ENCODE data around the gene TMEM169. TPM values are rescaled to one million over a fixed set of nuclear protein-coding genes. Genes with fewer than 3 reads are reported as not detected.

The TMEM169 gene
- total and polyA plus RNA-seq, 4 donors: 0.42 to 1.9 (median 0.80) TPM

GRCh38 chr2:216144857-216145256 is 63.1 kb downstream of the TMEM169 start:
- H3K9ac ChIP-seq (ENCODE audit: low read depth in 1 of 2, low read length in 2 of 2): no peak overlapping the region
- 96% methylated on average over 4 of the region's 4 CpGs for whole genome bisulfite sequencing

GRCh38 chr2:216146573-216146972 is 64.9 kb downstream of the TMEM169 start:
- DNase-seq (ENCODE audit: low spot score): no peak
- WGBS: 70% methylated on average over 4 of the region's 4 CpGs
- Histone ChIP-seq H3K4me1 (ENCODE audit: control insufficient read depth in 4 of 4, insufficient read depth in 4 of 4, low read length in 3 of 4) (peaks cover 0 to 10% (median 7%) of the 10 kb centered on the region in 4 donors), H3K9ac (ENCODE audit: low read depth in 1 of 2, low read length in 2 of 2) (no peak overlapping the region), H3K27me3 (ENCODE audit: control insufficient read depth in 4 of 4, insufficient read depth in 4 of 4, low read length in 3 of 4) (no peaks in the 10 kb centered on the region), H3K27ac (ENCODE audit: low read depth in 1 of 2, low read length in 2 of 2) (no peak overlapping the region), H3K36me3 (ENCODE audit: control insufficient read depth in 4 of 4, insufficient read depth in 3 of 4, low read depth in 1 of 4, low read length in 3 of 4) (peaks cover 14 to 72% (median 62%) of the 10 kb centered on the region in 4 donors), H3K9me3 (ENCODE audit: control insufficient read depth in 4 of 4, low read length in 3 of 4) (no peaks in the 10 kb centered on the region), H3K4me3 (ENCODE audit: low read depth in 1 of 3, low read length in 3 of 3) (no peak overlapping the region)
- TF ChIP-seq REST (IDR thresholded peaks at IDR 0.05) (no peak), TAF1 (conservative IDR thresholded peaks at IDR 0.05) (no peak), RAD21 (IDR thresholded peaks at IDR 0.05) (no peak), NR2F2 (IDR thresholded peaks at IDR 0.05) (no peak), GABPA (IDR thresholded peaks at IDR 0.05 in 1 of 2, conservative IDR thresholded peaks at IDR 0.05 in 1 of 2) (no peak), RXRA (IDR thresholded peaks at IDR 0.05) (no peak), YY1 (IDR thresholded peaks at IDR 0.05) (no peak), MAX (IDR thresholded peaks at IDR 0.05) (no peak), ZBTB33 (IDR thresholded peaks at IDR 0.05) (no peak), HNF4A (conservative IDR thresholded peaks at IDR 0.05) (no peak)

More at GRCh38 chr2:216144857-216145256, 63.1 kb downstream of the TMEM169 start:
- Histone ChIP-seq H3K27ac (ENCODE audit: low read depth in 1 of 2, low read length in 2 of 2) (no peak overlapping the region), H3K4me1 (ENCODE audit: control insufficient read depth in 4 of 4, insufficient read depth in 4 of 4, low read length in 3 of 4) (peaks cover 0 to 10% (median 7%) of the 10 kb centered on the region in 4 donors), H3K36me3 (ENCODE audit: control insufficient read depth in 4 of 4, insufficient read depth in 3 of 4, low read depth in 1 of 4, low read length in 3 of 4) (peaks cover 14 to 70% (median 58%) of the 10 kb centered on the region in 4 donors), H3K4me3 (ENCODE audit: low read depth in 1 of 3, low read length in 3 of 3) (no peak overlapping the region), H3K9me3 (ENCODE audit: control insufficient read depth in 4 of 4, low read length in 3 of 4) (no peaks in the 10 kb centered on the region), H3K27me3 (ENCODE audit: control insufficient read depth in 4 of 4, insufficient read depth in 4 of 4, low read length in 3 of 4) (no peaks in the 10 kb centered on the region)
- no peak for TF ChIP-seq FOXA2 (IDR thresholded peaks at IDR 0.05)
- no peak for TF ChIP-seq HNF4A (conservative IDR thresholded peaks at IDR 0.05)
- TF ChIP-seq HNF4G (IDR thresholded peaks at IDR 0.05): no peak
- TF ChIP-seq TAF1 (conservative IDR thresholded peaks at IDR 0.05): no peak
- TF ChIP-seq YY1 (IDR thresholded peaks at IDR 0.05): no peak
- no peak for DNase-seq (ENCODE audit: low spot score)
